K562 (cell line): ENCODE data around the gene RAPGEF5. TPM values are rescaled to one million over a fixed set of nuclear protein-coding genes. Genes with fewer than 3 reads are reported as not detected.

Source experiments
- ATAC-seq: fragments of 200-7000 bp; cut with Tn5 transposase; 3 replicates; pipeline ENCODE4 v1.9.1; 2020; ENCODE audit warnings: moderate library complexity
- BruUV-seq: library from RNA; stranded (reverse); fragments of 400-500 nt; replicated peaks from 2 replicates; lab custom pipeline; 2021; lab: Mats Ljungman, UMichigan
- CTCF ChIA-PET: fragments of 300-600 bp; formaldehyde crosslinking; extraction: SDS; loops from one replicate; lab custom pipeline; 2021; ENCODE audit warnings: low intra/inter-chr PET ratio; lab: Yijun Ruan, JAX
- POLR2A ChIA-PET: fragments of 300-600, 350-650 bp; sonication (Branson Sonifier 250); formaldehyde crosslinking; extraction: SDS; loops from one replicate; lab custom pipeline; 2021; ENCODE audit warnings: antibody characterized with exemption, inconsistent platforms; lab: Yijun Ruan, JAX
- DNase-seq, 4 experiments: peaks; one replicate each; pipeline versions ENCODE4 v3.0.0 to v3.0.0-alpha.2; 2011 to 2018; ENCODE audit warnings: low spot score in 3 of 4, mixed read lengths in 3 of 4; ENCODE audit errors: extremely low read depth in 1 of 4
- FAIRE-seq: peaks from 2 replicates; lab custom pipeline; 2011; peaks lifted over from hg19 to GRCh38; lab: Jason Lieb, UNC
- H2AFZ ChIP-seq: 2 replicates; pipeline ENCODE4 v1.6.0; 2011; ENCODE audit warnings: low read depth, low read length, control low read depth, inconsistent platforms
- H3K27ac ChIP-seq: fragments of 200-600 bp; 3 replicates; pipeline ENCODE4 v1.8.0; 2011; ENCODE audit warnings: low read depth, mild to moderate bottlenecking, control low read depth, inconsistent platforms, low read length, moderate library complexity, mixed read lengths; ENCODE audit errors: extremely low read depth
- H3K27me3 ChIP-seq, 2 experiments: fragments of 300-600 bp in 1 of 2; 2 replicates in 1 of 2; 3 replicates in 1 of 2; pipeline versions ENCODE4 v1.6.0 to v1.8.0; 2011; ENCODE audit warnings: inconsistent platforms in 2 of 2, low read length in 2 of 2, mild to moderate bottlenecking in 1 of 2, mixed read lengths in 1 of 2, moderate library complexity in 1 of 2; ENCODE audit not compliant: control insufficient read depth in 2 of 2, insufficient read depth in 2 of 2
- H3K36me3 ChIP-seq: fragments of 300-600 bp; 3 replicates; pipeline ENCODE4 v1.8.0; 2011; ENCODE audit warnings: mild to moderate bottlenecking, low read length, inconsistent platforms; ENCODE audit not compliant: control insufficient read depth, insufficient read depth
- H3K4me1 ChIP-seq, 2 experiments: fragments of 200-600 bp in 1 of 2; replicated peaks in 1 of 2; 2 replicates in 1 of 2; 3 replicates in 1 of 2; pipeline versions ENCODE4 v1.5.1 to v1.8.0; 2011; ENCODE audit warnings: inconsistent platforms in 2 of 2, low read length in 2 of 2, mild to moderate bottlenecking in 1 of 2, mixed read lengths in 1 of 2, moderate library complexity in 1 of 2; ENCODE audit not compliant: control insufficient read depth in 2 of 2, insufficient read depth in 2 of 2
- H3K4me2 ChIP-seq: 2 replicates; pipeline ENCODE4 v1.6.1; 2011; ENCODE audit warnings: low read length, control low read depth, inconsistent platforms, mixed read lengths; ENCODE audit not compliant: insufficient read depth
- H3K4me3 ChIP-seq: fragments of 200-600 bp; sonication (generic), shearing (Covaris generic); 2 replicates; pipeline ENCODE4 v1.5.1; 2016; ENCODE audit warnings: control low read depth, inconsistent platforms
- H3K79me2 ChIP-seq: fragments of 200-600 bp; 3 replicates; pipeline ENCODE4 v1.8.0; 2011; ENCODE audit warnings: low read length, inconsistent platforms; ENCODE audit not compliant: control insufficient read depth, insufficient read depth
- H3K9ac ChIP-seq, 2 experiments: 2 replicates each; pipeline versions ENCODE4 v1.6.0 to v1.6.1; 2011; ENCODE audit warnings: low read depth in 2 of 2, low read length in 2 of 2, control low read depth in 1 of 2, inconsistent platforms in 1 of 2, mild to moderate bottlenecking in 1 of 2, mixed read lengths in 1 of 2; ENCODE audit not compliant: insufficient read depth in 1 of 2
- H3K9me1 ChIP-seq: one replicate; pipeline ENCODE4 v1.6.0; 2011; ENCODE audit warnings: inconsistent platforms, mild to moderate bottlenecking, low read length, moderate library complexity; ENCODE audit not compliant: control insufficient read depth, insufficient read depth
- H3K9me3 ChIP-seq: replicated peaks from 2 replicates; pipeline ENCODE4 v1.5.1; 2011; ENCODE audit warnings: low read depth, low read length, inconsistent platforms; ENCODE audit not compliant: control insufficient read depth, insufficient read depth
- H4K20me1 ChIP-seq: replicated peaks from 2 replicates; pipeline ENCODE4 v1.6.1; 2011; ENCODE audit warnings: low read length, inconsistent platforms, mixed read lengths; ENCODE audit not compliant: control insufficient read depth, insufficient read depth
- ATF7 ChIP-seq: fragments of 450-650 bp; IDR thresholded peaks from 2 replicates; pipeline ENCODE4 v1.7.1; 2014; ENCODE audit warnings: mild to moderate bottlenecking, moderate library complexity
- FOXP4 ChIP-seq: sonication (generic); formaldehyde crosslinking; IDR thresholded peaks from 2 replicates; pipeline ENCODE4 v1.8.0; 2022; ENCODE audit warnings: mild to moderate bottlenecking, missing genetic modification reagents, borderline replicate concordance
- JUND ChIP-seq, 2 experiments: IDR thresholded peaks; 2 replicates in 1 of 2; 3 replicates in 1 of 2; pipeline ENCODE4 v1.6.1; 2011; ENCODE audit warnings: borderline replicate concordance in 2 of 2, low read depth in 2 of 2, low read length in 2 of 2, improper control_type of control experiment in 1 of 2, missing biosample characterization in 1 of 2, missing genetic modification characterization in 1 of 2, missing genetic modification reagents in 1 of 2
- NCOA1 ChIP-seq: fragments of 450-650 bp; IDR thresholded peaks from 2 replicates; pipeline ENCODE4 v1.6.1; 2016; ENCODE audit warnings: low read depth
- NFIC ChIP-seq: fragments of 450-650 bp; IDR thresholded peaks from 2 replicates; pipeline ENCODE4 v1.6.1; 2017; ENCODE audit warnings: mild to moderate bottlenecking, inconsistent platforms
- NR2C2 ChIP-seq, 2 experiments: fragments of 200-800 bp in 1 of 2; sonication (Bioruptor generic) in 1 of 2; sonication (generic) in 1 of 2; formaldehyde crosslinking in 1 of 2; IDR thresholded peaks; 2 replicates each; pipeline versions ENCODE4 v1.6.1 to v1.8.0; 2016 to 2022; ENCODE audit warnings: mild to moderate bottlenecking in 1 of 2, missing compliant biosample characterization in 1 of 2, missing genetic modification characterization in 1 of 2, missing genetic modification reagents in 1 of 2
- RCOR1 ChIP-seq, 2 experiments: IDR thresholded peaks; 2 replicates each; pipeline ENCODE4 v1.6.1; 2012; ENCODE audit warnings: low read depth in 2 of 2, low read length in 2 of 2, borderline replicate concordance in 1 of 2, improper control_type of control experiment in 1 of 2
- THRA ChIP-seq: fragments of 450-650 bp; IDR thresholded peaks from 2 replicates; pipeline ENCODE4 v1.6.1; 2017; ENCODE audit warnings: mild to moderate bottlenecking, moderate library complexity
- TOE1 ChIP-seq, 2 experiments: fragments of 450-650 bp in 1 of 2; sonication (generic) in 1 of 2; formaldehyde crosslinking in 1 of 2; IDR thresholded peaks; 2 replicates each; pipeline versions ENCODE4 v1.7.1 to v1.8.0; 2016 to 2022; ENCODE audit warnings: borderline replicate concordance in 2 of 2, mild to moderate bottlenecking in 2 of 2, antibody characterized with exemption in 1 of 2, inconsistent platforms in 1 of 2, low read depth in 1 of 2, missing genetic modification reagents in 1 of 2, moderate library complexity in 1 of 2
- ZFP1 ChIP-seq: fragments of 450-650 bp; formaldehyde crosslinking; IDR thresholded peaks from 2 replicates; pipeline ENCODE4 v1.4.0; 2020; ENCODE audit warnings: mild to moderate bottlenecking, mixed read lengths
- ZNF75A ChIP-seq: fragments of 450-650 bp; formaldehyde crosslinking; IDR thresholded peaks from 2 replicates; pipeline ENCODE4 v1.4.0; 2020; ENCODE audit warnings: mild to moderate bottlenecking
- WGBS: fragments of 100-300 bp; shearing (Covaris generic); methylation state at CpG from one replicate; pipeline ENCODE4 v1.1.6; 2016; ENCODE audit warnings: low coverage, mixed read lengths; ENCODE audit not compliant: insufficient coverage; ENCODE audit errors: missing lambda C conversion rate; 5-methylcytosine and 5-hydroxymethylcytosine counted together
- in situ Hi-C: fragments of 300-500 bp; cut with MboI; formaldehyde crosslinking; loops from 4 replicates; pipeline ENCODE4 v1.15.0; 2018; ENCODE audit warnings: inconsistent platforms, mixed read lengths
- intact Hi-C: fragments of 100-400 bp; cut with micrococcal nuclease; formaldehyde crosslinking; loops from 2 replicates; pipeline ENCODE4 v1.14.2; 2022
- polyA plus RNA-seq, 8 experiments: library from polyadenylated mRNA; depleted of rRNA in 4 of 8; stranded (reverse) in 5 of 8; unstranded in 3 of 8; fragments of >200 nt; fragmentation: Nextera tagmentation in 2 of 8; fragmentation: Illumina TruSeq in 1 of 8; extraction: Ambion mirVana in 2 of 8; extraction: Trizol in 1 of 8; gene quantifications; 2 replicates each; pipeline versions ENCODE4 v1.2.1 to v1.2.3, GENCODE V29; 2011 to 2014; ENCODE audit warnings: inconsistent platforms in 1 of 8, missing spikeins in 1 of 8
- total RNA-seq, 7 experiments: library from RNA; depleted of rRNA in 6 of 7; stranded (reverse); fragments of >200 nt in 6 of 7; fragmentation: Illumina TruSeq in 2 of 7; extraction: Trizol in 2 of 7; gene quantifications; 2 replicates each; pipeline versions ENCODE4 v1.2.1 to v1.2.3, GENCODE V29; 2011 to 2021; ENCODE audit warnings: low replicate concordance in 1 of 7

Gene RAPGEF5
- total and polyA plus RNA-seq, 9 of the 15 experiments (the other 6 are each of a cell fraction or from before 2014, with no cell fraction given) = 0.39 to 2.0 (median 1.1) TPM

GRCh38 chr7:22373911-22374310 lies 17.0 kb upstream of the RAPGEF5 start:
- peak; percentile 19; the same call in 1 of the 3 replicates for ATAC-seq
- TF ChIP-seq NR2C2 (CRISPR knock-in tag; IDR thresholded peaks at IDR 0.05) (no peak), NR2C2 (tag; IDR thresholded peaks at IDR 0.05) (peak; percentile 58), FOXP4 (no peak), THRA (0 out of 2 replicates have a peak, but pooled peaks have one; percentile 40), NFIC (peak; percentile 63), JUND (IDR thresholded peaks at IDR 0.05; ENCODE audit: borderline replicate concordance, low read depth, low read length) (peak; percentile 13; the same call in 1 of the 2 replicates), JUND (tag; IDR thresholded peaks at IDR 0.05; ENCODE audit: borderline replicate concordance, low read depth, low read length) (no peak; the same call in 2 of the 3 replicates), RCOR1 (IDR thresholded peaks at IDR 0.05; ENCODE audit: borderline replicate concordance in 1 of 2, low read depth in 2 of 2, low read length in 2 of 2) (peak in 1 of 2 experiments; percentile 58; a peak in 1 of 4 replicates), NCOA1 (no peak), TOE1 (IDR thresholded peaks at IDR 0.05; ENCODE audit: borderline replicate concordance) (0 out of 2 replicates have a peak, but pooled peaks have one; percentile 13), TOE1 (CRISPR knock-in tag; IDR thresholded peaks at IDR 0.05; ENCODE audit: borderline replicate concordance, low read depth) (no peak), ZNF75A (CRISPR knock-in tag) (no peak), ZFP1 (CRISPR knock-in tag) (no peak), ATF7 (peak; percentile 33)
- no peaks in the 10 kb centered on the region for H3K9me3 ChIP-seq
- DNase-seq = no peak
- no peak overlapping the region for H3K4me2 ChIP-seq
- CTCF ChIA-PET = no interaction called here
- WGBS = 16% methylated on average over 2 of the region's 2 CpGs
- POLR2A ChIA-PET = interaction anchor here (0.6 to 3.6 kb wide), 4 partner anchors 12 to 35 kb away, joined by 3 to 16 read pairs (median 3); no protein-coding TSS in a partner anchor
- no peak for FAIRE-seq
- H3K27me3 ChIP-seq = no peaks in the 10 kb centered on the region
- no peaks in the 10 kb centered on the region for H3K79me2 ChIP-seq
- no peak overlapping the region; the same call in 2 of the 3 replicates for H3K27ac ChIP-seq
- H3K36me3 ChIP-seq = no peaks in the 10 kb centered on the region
- intact Hi-C loops = no loop called here
- no peak overlapping the region for H3K4me3 ChIP-seq
- H3K9me1 ChIP-seq = no peaks in the 10 kb centered on the region
- in situ Hi-C loops = no loop called here
- H3K9ac ChIP-seq = no peak overlapping the region
- no TSS peak for BruUV-seq
- peaks cover 0 to 23% of the 10 kb centered on the region in 2 experiments; a peak in 4 of 5 replicates for H3K4me1 ChIP-seq
- H2AFZ ChIP-seq = no peak overlapping the region
- H4K20me1 ChIP-seq = no peaks in the 10 kb centered on the region
